Measurements from ENCODE around the gene FAM193A.
"Not testable (repeated sequence)": the region's sequence is repeated elsewhere in the genome, so short reads cannot be mapped to it uniquely, and the experiment has no call there.

Gene FAM193A

GRCh38 chr4:2514944-2515343, 21.5 kb upstream of the FAM193A start:
- not testable (repeated sequence) for DNase-seq (ENCODE audit: low read depth)

DNA sequence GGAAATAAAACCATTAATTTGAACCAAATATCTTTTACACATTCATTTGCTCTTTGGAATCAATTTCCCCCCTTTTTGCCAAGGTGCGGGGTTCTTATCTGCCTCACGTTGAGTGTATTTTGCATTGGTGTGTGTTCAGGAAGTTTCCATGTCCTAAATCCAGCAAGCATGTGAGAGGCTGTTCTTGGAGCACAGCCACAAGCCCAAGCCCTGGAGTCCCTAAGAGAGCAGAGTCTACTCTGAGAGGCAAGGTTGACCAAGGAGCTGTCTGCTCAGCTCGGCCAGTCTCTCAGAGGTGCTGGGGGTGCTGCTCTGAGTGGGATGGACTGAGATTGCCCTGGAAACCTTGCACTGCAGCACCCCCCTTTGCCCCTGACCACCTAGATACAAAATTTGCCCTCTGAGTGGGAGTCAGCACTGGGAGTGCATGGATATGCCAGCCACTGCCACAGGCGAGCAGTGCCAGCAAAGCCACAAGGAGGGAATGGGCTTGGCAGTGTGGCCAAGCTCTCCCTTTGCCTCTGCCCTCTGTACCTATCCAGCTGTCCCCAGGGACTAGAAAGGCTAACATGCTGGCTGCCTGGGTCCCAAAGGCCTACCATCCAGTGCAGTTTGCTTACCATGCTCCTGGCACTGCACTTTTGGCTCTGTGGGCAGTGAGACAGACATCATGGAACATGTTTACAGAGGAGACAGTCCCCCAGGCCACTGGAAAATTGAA, 20.5 kb upstream of the FAM193A start:
- no peak for DNase-seq (ENCODE audit: low read depth)

GRCh38 chr4:2516635-2517034, 19.8 kb upstream of the FAM193A start:
- DNase-seq (ENCODE audit: low read depth), result no peak

- DNase-seq (ENCODE audit: low read depth), result no peak
Measured at GRCh38 chr4:2526559-2526958, 9.9 kb upstream of the FAM193A start.

DNA sequence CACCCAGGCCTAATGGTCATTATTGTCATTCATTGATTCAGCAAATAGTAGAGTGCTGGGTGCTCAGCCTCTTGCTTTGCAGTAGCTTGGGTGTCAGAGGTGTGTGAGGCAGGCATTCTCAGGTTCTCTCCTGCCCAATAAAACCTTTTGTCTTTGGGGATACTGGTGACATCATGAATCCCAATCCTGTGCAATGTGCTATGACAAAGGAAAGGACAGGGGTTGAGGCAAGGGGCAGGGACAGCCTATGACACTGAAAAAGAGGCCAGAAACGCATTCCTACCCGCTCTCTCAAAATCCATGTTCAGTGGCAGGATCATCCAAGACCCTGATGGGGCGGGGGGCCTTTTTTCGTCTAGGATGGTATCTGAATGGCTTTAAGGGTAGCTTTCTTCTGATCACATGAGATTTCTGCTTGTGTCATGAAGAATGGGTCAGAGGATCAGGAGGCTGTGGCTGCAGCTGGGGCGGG, 1.5 kb upstream of the FAM193A start:
- no peak for DNase-seq (ENCODE audit: low read depth)

GRCh38 chr4:2535376-2536192, 863 bp upstream of the FAM193A start:
- peak; percentile 9 for DNase-seq (ENCODE audit: low read depth)

GRCh38 chr4:2537011-2537830, 774 bp downstream of the FAM193A start:
- DNase-seq (ENCODE audit: low read depth), result peak; percentile 13

DNA sequence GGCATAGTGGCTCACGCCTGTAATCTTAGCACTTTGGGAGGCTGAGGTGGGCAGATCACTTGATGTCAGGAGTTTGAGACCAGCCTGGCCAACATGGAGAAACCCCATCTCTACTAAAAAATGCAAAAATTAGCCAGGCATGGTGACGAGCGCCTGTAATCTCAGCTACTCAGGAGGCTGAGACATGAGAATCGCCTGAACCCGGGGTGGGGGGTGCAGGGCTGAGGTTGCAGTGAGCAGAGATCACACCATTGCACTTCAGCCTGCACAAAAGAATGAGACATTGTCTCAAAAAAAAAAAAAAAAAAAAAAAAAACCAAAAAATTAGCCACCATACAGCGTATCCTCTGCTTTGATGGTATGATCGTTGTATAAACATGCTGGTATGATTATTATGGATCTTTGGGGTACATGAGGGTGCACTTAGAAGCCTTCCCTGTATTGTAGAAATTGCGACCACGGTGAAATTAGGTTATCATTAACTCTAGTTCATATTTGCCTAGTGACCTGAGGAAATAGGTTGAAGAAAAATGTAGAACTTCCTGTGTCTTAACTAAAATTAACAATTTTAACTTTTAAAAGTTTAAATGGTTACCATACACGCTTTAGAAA, 7.2 kb downstream of the FAM193A start:
- DNase-seq (ENCODE audit: low read depth), result not testable (repeated sequence)

DNA sequence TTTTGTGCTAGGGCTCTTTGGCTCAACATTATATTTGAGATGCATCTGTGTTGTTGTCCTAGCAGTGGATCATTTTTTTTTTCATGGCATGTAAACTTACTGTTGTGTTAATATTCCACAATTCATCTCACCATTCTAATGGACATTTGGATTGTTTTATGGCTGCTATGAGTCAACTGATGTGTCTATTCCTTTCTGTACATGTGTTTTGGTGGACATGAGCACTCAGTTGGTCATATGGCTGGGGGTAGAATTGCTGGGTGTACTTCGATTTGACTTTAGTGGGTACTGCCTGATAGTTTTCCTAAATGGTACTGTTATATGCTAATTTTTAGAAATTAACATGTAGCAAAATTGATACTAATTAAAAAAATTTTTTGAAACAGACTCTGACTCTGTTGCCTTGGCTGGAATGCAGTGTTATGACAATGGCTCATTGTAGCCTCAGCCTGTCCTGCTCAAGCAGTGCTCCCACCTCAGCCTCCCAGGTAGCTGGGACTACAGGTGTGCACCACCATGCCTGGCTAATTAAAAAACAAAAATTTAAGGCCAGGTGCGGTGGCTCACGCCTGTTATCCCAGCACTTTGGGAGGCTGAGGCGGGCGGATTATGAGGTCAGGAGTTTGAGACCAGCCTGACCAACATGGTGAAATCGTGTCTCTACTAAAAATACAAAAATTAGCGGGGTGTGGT, 9.0 kb downstream of the FAM193A start:
- no peak for DNase-seq (ENCODE audit: low read depth)

GRCh38 chr4:2546286-2546823, 9.9 kb downstream of the FAM193A start:
- no peak for DNase-seq (ENCODE audit: low read depth)

- not testable (repeated sequence) for DNase-seq (ENCODE audit: low read depth)
Measured at GRCh38 chr4:2546961-2547691, 10.7 kb downstream of the FAM193A start.

- no peak for DNase-seq (ENCODE audit: low read depth)
Measured at GRCh38 chr4:2551118-2551517, 14.7 kb downstream of the FAM193A start.

DNA sequence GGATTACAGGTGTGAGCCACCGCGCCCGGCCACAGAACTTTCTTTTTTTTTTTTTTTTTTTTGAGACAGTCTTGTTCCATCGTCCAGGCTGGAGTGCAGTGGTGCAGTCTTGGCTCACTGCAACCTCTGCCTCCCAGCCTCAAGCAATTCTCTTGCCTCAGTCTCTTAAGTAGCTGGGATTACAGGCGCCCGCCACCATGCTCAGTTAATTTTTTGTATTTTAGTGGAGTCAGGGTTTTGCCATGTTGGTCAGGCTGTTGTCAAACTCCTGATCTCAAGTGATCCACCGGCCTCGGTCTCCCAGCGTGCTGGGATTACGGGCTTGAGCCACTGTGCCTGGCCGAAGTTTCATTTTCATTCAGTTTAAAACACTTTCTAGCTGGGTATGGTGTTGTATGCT, 16.4 kb downstream of the FAM193A start:
- DNase-seq (ENCODE audit: low read depth), result no peak

DNA sequence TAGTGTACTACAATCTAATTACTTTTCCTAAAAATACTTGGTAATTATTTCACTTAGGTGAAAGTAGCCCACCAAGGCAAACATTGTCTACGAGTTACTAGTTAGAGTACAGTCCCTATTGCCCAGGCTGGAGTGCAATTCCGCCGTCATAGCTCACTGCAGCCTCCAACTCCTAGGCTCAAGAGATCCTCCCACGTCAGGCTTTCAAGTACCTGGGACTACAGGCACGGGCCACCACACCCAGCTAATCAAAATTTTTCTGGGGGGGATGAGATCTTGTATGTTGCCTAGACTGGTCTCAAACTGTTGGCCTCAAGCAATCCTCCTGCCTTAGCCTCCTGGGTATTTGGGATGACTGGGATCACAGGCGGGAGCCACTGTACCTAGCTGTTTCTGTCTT, 21.9 kb downstream of the FAM193A start:
- no peak for DNase-seq (ENCODE audit: low read depth)

DNA sequence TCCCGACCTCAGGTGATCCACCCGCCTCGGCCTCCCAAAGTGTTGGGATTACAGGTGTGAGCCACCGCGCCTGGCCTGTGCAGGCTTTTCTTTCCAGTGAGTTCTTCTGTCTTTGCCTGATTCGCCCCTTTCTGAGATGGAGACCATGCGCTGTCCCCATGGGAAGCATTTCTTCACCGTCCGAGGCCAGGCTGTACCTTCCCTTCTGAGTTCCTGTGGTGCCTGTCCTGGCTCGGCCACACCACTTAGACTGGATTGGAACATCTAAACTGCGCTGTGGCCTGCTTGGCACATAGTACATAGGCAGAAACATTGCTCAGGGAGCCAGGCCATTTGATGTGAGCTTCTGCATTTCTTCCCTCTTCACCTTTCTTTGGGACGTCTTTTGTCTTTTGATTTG, 23.7 kb downstream of the FAM193A start:
- DNase-seq (ENCODE audit: low read depth), result no peak

- DNase-seq (ENCODE audit: low read depth), result no peak
Measured at GRCh38 chr4:2565533-2565932, 29.1 kb downstream of the FAM193A start.

GRCh38 chr4:2570036-2570435, 33.6 kb downstream of the FAM193A start:
- no peak for DNase-seq (ENCODE audit: low read depth)

GRCh38 chr4:2570551-2571222, 34.2 kb downstream of the FAM193A start:
- DNase-seq (ENCODE audit: low read depth), result no peak

DNA sequence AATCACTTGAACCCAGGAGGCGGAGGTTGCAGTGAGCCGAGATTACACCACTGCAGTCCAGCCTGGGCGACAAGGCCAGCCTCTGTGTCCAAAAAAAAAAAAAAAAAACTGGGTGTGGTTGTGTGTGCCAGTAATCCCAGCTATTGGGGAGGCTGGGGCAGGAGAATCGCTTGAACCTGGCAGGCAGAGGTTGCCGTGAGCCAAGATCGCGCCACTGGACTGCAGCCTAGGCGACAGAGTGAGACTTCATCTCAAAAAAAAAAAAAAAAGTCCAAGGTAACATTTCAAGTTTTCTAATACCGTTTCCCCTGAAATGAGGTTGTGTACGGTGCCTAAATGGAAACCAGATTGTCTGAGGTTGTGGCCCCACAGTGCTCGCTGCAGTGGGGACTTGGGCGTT, 35.6 kb downstream of the FAM193A start:
- no peak for DNase-seq (ENCODE audit: low read depth)

GRCh38 chr4:2572866-2573265, 36.4 kb downstream of the FAM193A start:
- DNase-seq (ENCODE audit: low read depth), result no peak
